HG02884 (cell line): Measurements from ENCODE around the gene ULBP2.

Experiments used
- ATAC-seq: cut with Tn5 transposase; IDR thresholded peaks from one replicate; pipeline ENCODE4 v1.9.1; 2021; ENCODE audit warnings: mild to moderate bottlenecking, moderate library complexity; ENCODE audit not compliant: unreplicated experiment

ULBP2 gene

GRCh38 chr6:149941583-149942460, at the start of gene ULBP2:
ULBP2 (plus strand) TSS chr6:149942014; CDS start chr6:149942073, 59 bp downstream.
- peak; percentile 55 for ATAC-seq

- ATAC-seq = no peak
Measured at GRCh38 chr6:149895048-149895590, 46.7 kb upstream of the ULBP2 start.

GRCh38 chr6:149895833-149896271, 46.0 kb upstream of the ULBP2 start:
- no peak for ATAC-seq

- no peak for ATAC-seq
Measured at GRCh38 chr6:149896491-149896890, 45.3 kb upstream of the ULBP2 start.

GRCh38 chr6:149897015-149897697, 44.7 kb upstream of the ULBP2 start:
- ATAC-seq = no peak

GRCh38 chr6:149897855-149898744, 43.7 kb upstream of the ULBP2 start, which contains the start of gene RAET1E:
RAET1E (minus strand) TSS chr6:149898113; CDS start chr6:149890901, 7,212 bp downstream.
- ATAC-seq = no peak

- no peak for ATAC-seq
Measured at GRCh38 chr6:149898966-149899365, 42.8 kb upstream of the ULBP2 start.

- no peak for ATAC-seq
Measured at GRCh38 chr6:149899486-149899885, 42.3 kb upstream of the ULBP2 start.

- ATAC-seq = no peak
Measured at GRCh38 chr6:149899926-149900619, 41.7 kb upstream of the ULBP2 start.

GRCh38 chr6:149900620-149901443, 41.0 kb upstream of the ULBP2 start:
- ATAC-seq = no peak

GRCh38 chr6:149901444-149902140, 40.2 kb upstream of the ULBP2 start:
- no peak for ATAC-seq

- no peak for ATAC-seq
Measured at GRCh38 chr6:149903938-149904611, 37.7 kb upstream of the ULBP2 start.

GRCh38 chr6:149904661-149905370, 37.0 kb upstream of the ULBP2 start:
- ATAC-seq = no peak

GRCh38 chr6:149905371-149905910, 36.4 kb upstream of the ULBP2 start:
- ATAC-seq = no peak

GRCh38 chr6:149905911-149906371, 35.9 kb upstream of the ULBP2 start:
- no peak for ATAC-seq

GRCh38 chr6:149906405-149906804, 35.4 kb upstream of the ULBP2 start:
- no peak for ATAC-seq

- no peak for ATAC-seq
Measured at GRCh38 chr6:149907317-149907716, 34.5 kb upstream of the ULBP2 start.
